Astrocyte of the cerebellum (primary cell): Measurements from ENCODE around the gene MKNK1.

ENCODE experiments used
- DNase-seq: peaks from one replicate; pipeline ENCODE4 v3.0.0-alpha.2; 2011; ENCODE audit warnings: low read depth
- H3K4me3 ChIP-seq: 2 replicates; pipeline ENCODE4 v1.5.1; 2011; ENCODE audit warnings: mild to moderate bottlenecking, low read depth, low read length, moderate library complexity
- CTCF ChIP-seq: IDR thresholded peaks from 2 replicates; pipeline ENCODE4 v1.5.1; 2012; ENCODE audit warnings: low read length, low read depth, moderate library complexity, mild to moderate bottlenecking; ENCODE audit errors: missing control alignments
- in situ Hi-C: cut with HindIII; loops from 2 replicates; pipeline ENCODE4 v1.10.0; 2017; ENCODE audit warnings: low sequenced_read_pairs

The MKNK1 gene

GRCh38 chr1:46606255-46606965 is 2.3 kb upstream of the MKNK1 start:
- no peak for DNase-seq
- in situ Hi-C loops, result no loop called here
- no peak for TF ChIP-seq CTCF
- H3K4me3 ChIP-seq, result no peak overlapping the region

- DNase-seq, result no peak
- TF ChIP-seq CTCF, result no peak
- no peak overlapping the region for H3K4me3 ChIP-seq
- in situ Hi-C loops, result no loop called here
Measured at GRCh38 chr1:46605232-46605631, 1.2 kb upstream of the MKNK1 start.

- in situ Hi-C loops, result no loop called here
- TF ChIP-seq CTCF, result no peak
- H3K4me3 ChIP-seq, result peak overlapping the region; percentile 83
- no peak for DNase-seq
Measured at GRCh38 chr1:46603481-46603857, 599 bp downstream of the MKNK1 start.

GRCh38 chr1:46601257-46602007 is 2.6 kb downstream of the MKNK1 start:
- no peak for TF ChIP-seq CTCF
- no peak overlapping the region for H3K4me3 ChIP-seq
- no peak for DNase-seq
- in situ Hi-C loops, result no loop called here

GRCh38 chr1:46599059-46599970 is 4.8 kb downstream of the MKNK1 start:
- in situ Hi-C loops, result no loop called here
- no peak for DNase-seq
- H3K4me3 ChIP-seq, result no peak overlapping the region
- no peak for TF ChIP-seq CTCF

- no peak overlapping the region for H3K4me3 ChIP-seq
- TF ChIP-seq CTCF, result no peak
- in situ Hi-C loops, result no loop called here
- DNase-seq, result no peak
Measured at GRCh38 chr1:46596846-46597245, 7.2 kb downstream of the MKNK1 start.
